HTR-8/SVneo (cell line): ENCODE measurements around the gene MED1.
A peak's percentile ranks its signal among the peaks of the same experiment; 100 is the strongest.
"Not testable (repeated sequence)": the region's sequence is repeated elsewhere in the genome, so short reads cannot be mapped to it uniquely, and the experiment has no call there.

Experiments used
- DNase-seq: peaks from one replicate; pipeline ENCODE4 v3.0.0; 2011; ENCODE audit warnings: low spot score, mixed read lengths; ENCODE audit not compliant: insufficient read length
- FAIRE-seq: peaks from 2 replicates; lab custom pipeline; 2011; peaks lifted over from hg19 to GRCh38; lab: Jason Lieb, UNC

The MED1 gene

DNA sequence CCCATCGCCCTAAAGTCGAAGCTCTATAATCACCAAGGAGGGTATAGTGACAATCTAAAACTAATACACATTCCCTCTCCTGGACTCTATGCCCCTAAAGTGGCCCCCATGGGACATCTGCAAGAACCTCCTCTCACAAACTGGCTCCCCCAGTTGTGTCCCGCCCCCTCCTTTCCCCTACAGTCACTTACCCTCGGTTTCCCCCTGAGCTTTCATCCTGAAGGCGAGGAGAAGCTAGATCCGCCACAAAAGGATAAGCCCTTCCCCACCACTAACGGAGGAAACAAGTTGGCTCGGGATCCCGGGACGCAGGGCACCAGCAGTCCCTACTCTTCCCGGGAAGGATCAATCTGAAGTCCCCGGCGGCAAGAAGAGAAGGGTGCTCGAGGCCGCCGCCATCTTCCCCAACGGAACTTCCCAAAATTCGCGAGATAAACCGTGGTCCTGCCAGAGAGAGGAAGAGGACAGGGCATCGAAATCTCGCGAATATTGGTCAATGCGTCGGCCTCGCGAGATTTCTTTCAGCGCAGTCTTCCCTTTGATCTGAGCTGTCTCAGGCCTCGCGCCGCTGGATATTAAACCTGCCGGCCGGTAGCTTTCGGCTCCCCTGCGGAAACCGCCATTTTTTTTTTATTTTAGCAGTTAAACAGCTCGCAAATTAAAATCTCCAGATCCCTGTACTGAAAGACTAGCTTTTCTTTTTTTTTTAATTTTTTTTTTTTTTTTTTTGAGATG is at the start of gene MED1:
Gene MED1, minus strand, starts transcription at position 417 of the 735 bp plus-strand sequence. Its CDS starts 201 bp downstream, at position 216.
- peak; percentile 82 for FAIRE-seq

DNA sequence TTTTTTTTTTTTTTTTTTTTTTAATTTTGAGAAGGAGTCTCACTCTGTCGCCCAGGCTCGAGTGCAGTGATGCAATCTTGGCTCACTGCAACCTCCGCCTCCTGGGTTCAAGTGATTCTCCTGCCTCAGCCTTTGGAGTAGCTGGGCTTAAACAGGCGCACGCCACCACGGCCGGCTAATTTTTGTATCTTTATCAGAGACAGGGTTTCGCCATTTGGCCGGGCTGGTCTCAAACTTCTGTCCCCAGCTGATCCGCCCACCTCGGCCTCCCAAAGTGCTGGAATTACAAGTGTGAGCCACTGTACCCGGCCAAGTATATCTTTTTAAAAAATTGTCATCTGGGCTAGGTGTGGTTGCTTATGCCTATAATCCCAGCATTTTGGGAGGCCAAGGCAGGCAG is 45.9 kb upstream of the MED1 start:
- FAIRE-seq, DNase-seq: not testable (repeated sequence)

More for the DNA sequence above, at the start of gene MED1:
- DNase-seq = peak; percentile 100

DNA sequence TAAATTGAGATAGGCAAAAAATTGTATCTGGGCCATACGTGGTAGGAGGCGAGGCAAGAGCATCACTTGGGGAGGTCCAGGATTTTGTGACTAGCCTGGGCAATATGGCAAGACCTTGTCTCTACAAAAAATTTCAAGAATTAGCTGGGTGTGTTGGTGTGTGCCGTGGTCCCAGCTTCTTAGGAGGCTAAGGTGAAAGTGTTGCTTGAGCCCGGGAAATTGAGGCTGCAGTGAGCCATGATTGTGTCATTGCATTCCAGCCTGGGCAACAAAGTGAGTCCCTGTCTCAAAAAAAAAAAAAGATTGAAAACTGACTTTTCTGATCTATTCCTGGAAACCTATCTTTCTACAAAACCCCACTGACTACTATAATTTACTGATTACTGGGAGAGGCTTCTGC is 36.9 kb upstream of the MED1 start:
- DNase-seq (no peak), FAIRE-seq (no peak)

DNA sequence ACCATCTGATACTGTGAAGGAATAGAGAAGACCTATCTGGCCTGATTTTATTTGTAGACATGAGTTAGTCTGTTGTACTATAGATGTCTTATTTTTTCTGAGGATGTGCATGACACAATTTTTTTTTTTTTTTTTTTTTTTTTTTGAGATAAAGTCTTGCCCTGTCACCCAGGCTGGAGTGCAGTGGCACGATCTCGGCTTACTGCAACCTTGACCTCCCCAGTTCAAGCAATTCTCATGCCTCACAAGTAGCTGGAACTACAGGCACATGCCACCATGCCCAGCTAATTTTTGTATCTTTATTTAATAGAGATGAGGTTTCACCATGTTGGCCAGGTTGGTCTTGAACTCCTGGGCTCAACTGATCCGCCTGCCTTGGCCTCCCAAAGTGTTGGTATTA is 36.4 kb upstream of the MED1 start:
- not testable (repeated sequence) for DNase-seq, FAIRE-seq

GRCh38 chr17:39486242-39486641 is 35.2 kb upstream of the MED1 start:
- DNase-seq = no peak
- FAIRE-seq = no peak

DNA sequence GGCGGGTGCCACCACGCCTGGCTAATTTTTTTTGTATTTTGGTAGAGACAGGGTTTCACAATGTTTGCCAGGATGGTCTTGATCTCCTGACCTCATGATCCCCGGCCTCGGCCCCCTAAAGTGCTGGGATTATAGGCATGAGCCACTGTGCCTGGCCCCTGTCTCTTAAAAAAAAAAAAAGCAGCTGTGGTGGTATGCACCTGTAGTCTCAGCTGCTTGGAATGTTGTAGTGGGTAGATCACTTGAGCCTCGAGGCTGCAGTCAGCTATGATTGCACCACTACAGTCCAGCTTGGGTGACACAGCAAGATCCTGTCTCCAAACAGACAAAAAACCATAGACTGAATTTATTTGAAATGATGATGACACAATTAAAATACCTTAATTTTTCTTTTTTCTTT is 34.5 kb upstream of the MED1 start:
- peak; percentile 33 for FAIRE-seq
- DNase-seq = peak; percentile 64

- FAIRE-seq (no peak), DNase-seq (no peak)
Observed at GRCh38 chr17:39484178-39484577, 33.1 kb upstream of the MED1 start.

DNA sequence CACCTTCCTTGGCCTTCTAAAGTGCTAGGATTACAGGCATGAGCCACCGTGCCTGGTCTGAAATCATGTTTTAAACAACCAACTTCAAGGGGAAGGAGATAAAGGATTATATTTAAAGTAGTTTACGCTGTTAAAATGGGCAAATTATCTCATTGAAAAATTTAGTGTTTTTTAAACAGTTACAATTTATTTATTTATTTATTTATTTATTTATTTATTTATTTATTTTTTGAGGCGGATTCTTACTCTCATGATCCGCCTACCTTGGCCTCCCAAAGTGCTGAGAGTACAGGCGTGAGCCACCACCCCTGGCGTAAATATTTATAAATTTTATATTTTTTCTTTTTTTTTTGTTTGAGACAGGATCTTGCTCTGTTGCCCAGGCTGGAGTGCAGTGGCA is 32.4 kb upstream of the MED1 start:
- no peak for FAIRE-seq
- no peak for DNase-seq

- FAIRE-seq, DNase-seq: not testable (repeated sequence)
Observed at GRCh38 chr17:39479631-39480030, 28.6 kb upstream of the MED1 start.

DNA sequence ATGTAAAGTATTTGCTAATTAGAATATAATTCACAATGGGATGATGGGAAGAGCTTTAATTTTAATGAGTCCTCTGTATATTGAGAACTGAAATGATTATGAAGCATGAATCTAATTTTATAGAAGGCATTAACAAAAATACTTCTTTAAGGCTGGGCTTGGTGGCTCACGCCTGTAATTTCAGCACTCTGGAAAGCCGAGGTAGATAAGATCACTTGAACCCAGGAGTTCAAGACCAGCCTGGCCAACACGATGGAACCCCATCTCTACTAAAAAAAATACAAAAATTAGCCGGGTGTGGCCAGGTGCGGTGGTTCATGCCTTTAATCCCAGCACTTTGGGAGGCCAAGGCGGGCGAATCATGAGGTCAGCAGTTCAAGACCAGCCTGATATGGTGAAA is 22.2 kb upstream of the MED1 start:
- DNase-seq = no peak
- no peak for FAIRE-seq

DNA sequence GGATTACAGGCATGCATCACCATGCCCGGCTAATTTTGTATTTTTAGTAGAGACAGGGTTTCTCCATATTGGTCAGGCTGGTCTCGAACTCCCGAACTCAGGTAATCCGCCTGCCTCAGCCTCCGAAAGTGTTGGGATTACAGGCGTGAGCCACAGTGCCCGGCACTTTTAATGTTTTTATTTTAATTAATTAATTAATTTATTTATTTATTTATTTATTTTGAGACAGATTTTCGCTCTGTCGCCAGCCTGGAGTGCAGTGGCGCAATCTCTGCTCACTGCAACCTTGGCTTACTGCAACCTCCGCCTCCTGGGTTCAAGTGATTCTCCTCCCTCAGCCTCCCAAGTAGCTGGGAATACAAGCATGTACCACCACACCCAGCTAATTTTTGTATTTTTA is 17.5 kb upstream of the MED1 start:
- not testable (repeated sequence) for DNase-seq, FAIRE-seq

GRCh38 chr17:39464639-39465181 is 13.6 kb upstream of the MED1 start:
- FAIRE-seq, DNase-seq: not testable (repeated sequence)

DNA sequence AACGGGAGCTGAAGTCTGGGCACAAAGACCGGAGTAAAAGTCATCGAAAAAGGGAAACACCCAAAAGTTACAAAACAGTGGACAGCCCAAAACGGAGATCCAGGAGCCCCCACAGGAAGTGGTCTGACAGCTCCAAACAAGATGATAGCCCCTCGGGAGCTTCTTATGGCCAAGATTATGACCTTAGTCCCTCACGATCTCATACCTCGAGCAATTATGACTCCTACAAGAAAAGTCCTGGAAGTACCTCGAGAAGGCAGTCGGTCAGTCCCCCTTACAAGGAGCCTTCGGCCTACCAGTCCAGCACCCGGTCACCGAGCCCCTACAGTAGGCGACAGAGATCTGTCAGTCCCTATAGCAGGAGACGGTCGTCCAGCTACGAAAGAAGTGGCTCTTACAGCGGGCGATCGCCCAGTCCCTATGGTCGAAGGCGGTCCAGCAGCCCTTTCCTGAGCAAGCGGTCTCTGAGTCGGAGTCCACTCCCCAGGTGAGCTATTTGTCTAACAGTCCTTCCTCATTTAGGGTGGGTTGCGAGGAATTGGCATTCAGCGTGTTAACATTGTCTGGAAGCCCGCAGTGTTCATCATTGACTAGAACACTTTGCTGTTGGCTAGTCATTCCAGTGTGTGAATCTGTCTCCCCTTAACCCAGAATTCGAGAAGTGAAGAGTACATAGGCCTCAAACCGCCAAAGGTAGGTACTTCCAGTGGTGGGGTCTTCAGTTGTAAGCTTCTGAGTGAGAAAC is 11.7 kb upstream of the MED1 start:
- FAIRE-seq (no peak), DNase-seq (no peak)

DNA sequence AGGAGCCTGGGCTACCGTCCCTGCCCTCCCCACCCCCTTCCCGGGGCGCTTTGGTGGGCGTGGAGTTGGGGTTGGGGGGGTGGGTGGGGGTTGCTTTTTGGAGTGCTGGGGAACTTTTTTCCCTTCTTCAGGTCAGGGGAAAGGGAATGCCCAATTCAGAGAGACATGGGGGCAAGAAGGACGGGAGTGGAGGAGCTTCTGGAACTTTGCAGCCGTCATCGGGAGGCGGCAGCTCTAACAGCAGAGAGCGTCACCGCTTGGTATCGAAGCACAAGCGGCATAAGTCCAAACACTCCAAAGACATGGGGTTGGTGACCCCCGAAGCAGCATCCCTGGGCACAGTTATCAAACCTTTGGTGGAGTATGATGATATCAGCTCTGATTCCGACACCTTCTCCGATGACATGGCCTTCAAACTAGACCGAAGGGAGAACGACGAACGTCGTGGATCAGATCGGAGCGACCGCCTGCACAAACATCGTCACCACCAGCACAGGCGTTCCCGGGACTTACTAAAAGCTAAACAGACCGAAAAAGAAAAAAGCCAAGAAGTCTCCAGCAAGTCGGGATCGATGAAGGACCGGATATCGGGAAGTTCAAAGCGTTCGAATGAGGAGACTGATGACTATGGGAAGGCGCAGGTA is 11.0 kb upstream of the MED1 start:
- DNase-seq = no peak
- FAIRE-seq = no peak

GRCh38 chr17:39461113-39461925 is 10.3 kb upstream of the MED1 start, which contains the start of gene CDK12:
CDK12 (plus strand) TSS chr17:39461486; CDS start chr17:39462072, 586 bp downstream.
- FAIRE-seq = peak; percentile 88
- peak; percentile 100 for DNase-seq

GRCh38 chr17:39455919-39456318 is 4.9 kb upstream of the MED1 start:
- DNase-seq = no peak

GRCh38 chr17:39450051-39450450 is 1.0 kb downstream of the MED1 start:
- no peak for DNase-seq
- no peak for FAIRE-seq

More at GRCh38 chr17:39455919-39456318, 4.9 kb upstream of the MED1 start:
- FAIRE-seq = no peak

DNA sequence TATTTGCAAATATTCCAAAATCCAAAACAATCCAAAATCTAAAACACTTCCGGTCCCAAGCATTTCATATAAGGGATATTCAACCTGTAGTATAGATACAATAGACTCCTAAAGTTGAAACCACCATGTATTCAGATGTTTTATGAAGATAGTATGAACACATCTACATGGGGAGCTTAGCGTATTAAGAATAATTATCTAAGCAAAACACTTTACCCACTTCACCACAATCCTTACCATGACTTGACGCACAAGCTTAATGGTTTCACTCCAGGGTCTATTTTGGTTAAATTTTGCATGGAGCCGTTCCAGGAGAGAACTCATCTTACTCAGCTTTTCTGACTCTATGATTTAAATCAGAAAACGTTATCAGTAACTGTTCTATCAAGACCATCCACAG is 3.5 kb downstream of the MED1 start:
- no peak for DNase-seq
- FAIRE-seq = no peak

GRCh38 chr17:39443326-39443725 is 7.7 kb downstream of the MED1 start:
- no peak for FAIRE-seq

DNA sequence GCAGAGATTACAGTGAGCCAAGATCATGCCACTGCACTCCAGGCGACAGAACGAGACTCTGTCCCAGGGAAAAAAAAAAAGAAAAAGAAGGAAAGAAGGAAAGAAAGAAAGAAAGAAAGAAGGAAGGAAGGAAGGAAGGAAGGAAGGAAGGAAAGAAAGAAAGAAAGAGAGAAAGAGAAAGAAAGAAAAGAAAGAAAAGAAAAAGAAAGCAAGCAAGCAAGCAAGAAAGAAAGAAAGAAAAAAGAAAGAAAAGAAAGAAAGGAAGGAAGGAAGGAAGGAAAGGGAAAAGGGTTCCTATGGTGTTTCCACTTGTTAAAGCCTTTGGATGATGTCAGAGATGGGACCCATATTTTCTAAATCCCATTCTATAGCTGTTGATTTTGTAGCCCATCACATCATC is 11.2 kb downstream of the MED1 start:
- not testable (repeated sequence) for DNase-seq, FAIRE-seq

More at GRCh38 chr17:39443326-39443725, 7.7 kb downstream of the MED1 start:
- DNase-seq = no peak
